Endothelial cell (in vitro differentiated cells): ENCODE data around the gene METTL24. TPM values are rescaled to one million over a fixed set of nuclear protein-coding genes. Genes with fewer than 3 reads are reported as not detected.

Experiments
- DNase-seq: peaks from one replicate; pipeline ENCODE4 v3.0.0; 2021; ENCODE audit warnings: low spot score
- H3K27ac Mint-ChIP-seq: one replicate; pipeline ENCODE4 v1.8.0; 2021; ENCODE audit warnings: mixed read lengths, inconsistent platforms; ENCODE audit not compliant: unreplicated experiment
- H3K27me3 Mint-ChIP-seq: one replicate; pipeline ENCODE4 v1.8.0; 2021; ENCODE audit warnings: mild to moderate bottlenecking, moderate library complexity, mixed read lengths, inconsistent platforms; ENCODE audit not compliant: unreplicated experiment
- H3K36me3 Mint-ChIP-seq: one replicate; pipeline ENCODE4 v1.8.0; 2021; ENCODE audit warnings: mild to moderate bottlenecking, low read depth, mixed read lengths, inconsistent platforms; ENCODE audit not compliant: unreplicated experiment
- H3K4me1 Mint-ChIP-seq: one replicate; pipeline ENCODE4 v1.8.0; 2021; ENCODE audit warnings: mild to moderate bottlenecking, mixed read lengths, inconsistent platforms; ENCODE audit not compliant: unreplicated experiment
- H3K4me3 Mint-ChIP-seq: one replicate; pipeline ENCODE4 v1.8.0; 2021; ENCODE audit warnings: mild to moderate bottlenecking, mixed read lengths, inconsistent platforms; ENCODE audit not compliant: unreplicated experiment
- H3K9me3 Mint-ChIP-seq: one replicate; pipeline ENCODE4 v1.8.0; 2021; ENCODE audit warnings: mixed read lengths, inconsistent platforms; ENCODE audit not compliant: unreplicated experiment
- CTCF ChIP-seq: fragments of 200-600 bp; sonication (generic); IDR thresholded peaks from one replicate; pipeline ENCODE4 v1.5.0; 2021; ENCODE audit warnings: antibody characterized with exemption; ENCODE audit not compliant: unreplicated experiment
- total RNA-seq: library from RNA; stranded (reverse); fragmentation: NEBNext Ultra II Directional; extraction: Animal tissue kit (Norgen Biotek cat#: 25700); gene quantifications from one replicate; pipeline ENCODE4 v1.2.1, GENCODE V29; 2021; ENCODE audit not compliant: unreplicated experiment

The METTL24 gene
- total RNA-seq, 1 donor from 2014 or later: 6.5 TPM

DNA sequence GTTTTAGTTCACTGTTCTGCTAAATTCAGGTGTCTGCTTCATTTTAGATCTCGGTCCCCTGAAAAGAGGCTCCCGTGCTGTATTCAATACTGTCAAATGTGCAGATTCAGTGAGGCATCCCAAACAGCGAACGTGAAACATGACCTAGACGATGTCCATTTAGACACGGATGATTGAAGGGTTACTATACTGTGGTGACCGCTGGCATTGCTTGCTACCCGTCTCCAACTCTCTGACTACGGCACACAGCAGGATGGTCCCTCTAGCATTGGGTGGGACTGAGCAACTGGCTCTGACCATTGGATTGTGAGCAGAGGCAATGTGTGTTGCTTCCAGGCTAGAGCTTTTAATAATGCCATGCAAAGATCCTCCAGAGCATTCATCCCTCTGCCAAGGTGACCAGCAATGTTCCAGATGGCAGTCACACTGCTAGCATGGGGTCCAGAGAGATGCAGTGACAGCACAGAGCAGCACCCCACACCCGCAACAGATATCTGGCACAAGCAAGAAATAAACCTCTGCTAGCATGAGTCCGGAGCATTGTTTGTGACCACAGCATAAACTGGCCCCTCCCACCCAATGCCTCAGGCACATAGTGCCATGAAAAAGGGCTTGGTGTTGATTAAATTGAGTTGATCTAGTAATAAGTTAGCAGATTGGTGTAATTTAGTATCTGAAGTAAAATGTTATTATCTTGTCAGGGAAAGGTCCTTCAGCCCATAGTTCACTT, 9.0 kb downstream of the METTL24 start:
- H3K36me3 Mint-ChIP-seq: no peaks in the 10 kb centered on the region
- no peaks in the 10 kb centered on the region for H3K27me3 Mint-ChIP-seq
- no peak overlapping the region for H3K4me3 Mint-ChIP-seq
- H3K27ac Mint-ChIP-seq: no peak overlapping the region
- no peak for TF ChIP-seq CTCF
- H3K4me1 Mint-ChIP-seq: peaks cover 13% of the 10 kb centered on the region
- H3K9me3 Mint-ChIP-seq: no peaks in the 10 kb centered on the region
- DNase-seq: no peak

DNA sequence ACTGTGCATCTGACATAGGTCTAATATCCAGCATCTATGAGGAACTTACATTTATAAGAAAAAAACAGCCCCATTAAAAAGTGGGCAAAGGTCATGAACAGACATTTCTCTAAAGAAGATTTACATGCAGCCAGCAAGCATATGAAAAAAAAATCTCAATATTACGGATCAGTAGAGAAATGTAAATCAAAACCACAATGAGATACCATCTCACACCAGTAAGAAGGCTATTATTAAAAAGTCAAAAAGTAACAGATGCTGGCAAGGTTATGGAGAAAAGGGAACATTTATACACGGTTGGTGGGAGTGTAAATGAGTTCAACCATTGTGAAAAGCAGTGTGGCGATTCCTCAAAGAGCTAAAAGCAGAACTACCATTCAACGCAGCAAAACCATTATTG, 13.1 kb downstream of the METTL24 start:
- Mint-ChIP-seq H3K4me3 (no peak overlapping the region), H3K27ac (no peak overlapping the region), H3K4me1 (peaks cover 7% of the 10 kb centered on the region), H3K9me3 (no peaks in the 10 kb centered on the region), H3K36me3 (no peaks in the 10 kb centered on the region), H3K27me3 (no peaks in the 10 kb centered on the region)
- DNase-seq: no peak
- TF ChIP-seq CTCF: no peak

GRCh38 chr6:110342759-110343158, 15.4 kb downstream of the METTL24 start:
- no peak for TF ChIP-seq CTCF
- H3K27me3 Mint-ChIP-seq: no peaks in the 10 kb centered on the region
- H3K4me3 Mint-ChIP-seq: no peak overlapping the region
- no peaks in the 10 kb centered on the region for H3K9me3 Mint-ChIP-seq
- DNase-seq: no peak
- H3K4me1 Mint-ChIP-seq: peaks cover 7% of the 10 kb centered on the region
- no peak overlapping the region for H3K27ac Mint-ChIP-seq
- H3K36me3 Mint-ChIP-seq: no peaks in the 10 kb centered on the region

DNA sequence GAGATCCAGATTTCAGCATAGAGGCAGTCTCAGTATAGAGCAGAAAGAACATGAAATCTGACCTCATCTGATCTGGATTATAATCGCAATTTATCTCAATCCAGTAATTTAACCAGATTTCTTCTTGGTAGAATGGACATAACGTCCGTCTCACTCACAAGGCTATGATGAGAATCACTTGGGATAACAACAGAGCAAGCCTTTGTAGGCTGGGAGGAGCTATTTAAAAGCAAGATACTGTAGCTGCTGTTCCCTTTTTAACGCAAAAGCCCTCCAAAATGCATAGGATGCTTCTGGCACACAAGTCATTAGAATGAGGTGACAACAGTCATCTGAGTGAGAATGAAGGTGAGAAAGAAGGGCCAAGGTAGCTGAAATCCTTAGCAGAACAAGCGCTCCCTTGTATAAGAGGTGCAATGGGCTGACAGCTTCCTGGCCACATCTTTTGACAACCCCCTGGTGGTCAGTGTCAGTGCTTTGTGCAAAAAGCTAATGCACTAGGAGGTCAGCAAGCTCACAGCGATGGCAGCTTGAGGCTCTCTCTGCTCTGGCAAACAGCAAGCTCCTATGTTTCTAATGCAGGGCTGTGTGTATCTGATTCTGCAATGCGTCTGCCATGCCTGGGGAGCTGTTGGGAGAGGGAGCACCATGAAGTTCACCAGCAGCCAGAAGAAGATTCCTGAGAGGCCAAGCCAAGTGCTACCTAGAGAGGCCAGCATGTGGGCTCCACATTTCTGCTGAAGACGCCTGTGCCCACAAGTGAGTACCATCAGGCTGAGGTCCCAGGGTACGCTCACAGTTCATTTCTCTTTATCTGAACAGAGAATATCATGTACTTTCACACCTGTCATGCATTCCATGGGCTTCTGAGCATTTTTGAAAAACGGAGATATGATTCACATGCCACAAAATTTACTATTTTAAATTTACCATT, 16.2 kb downstream of the METTL24 start:
- Mint-ChIP-seq H3K4me1 (peaks cover 12% of the 10 kb centered on the region), H3K9me3 (no peaks in the 10 kb centered on the region), H3K27me3 (no peaks in the 10 kb centered on the region), H3K36me3 (no peaks in the 10 kb centered on the region), H3K4me3 (no peak overlapping the region), H3K27ac (no peak overlapping the region)
- peak; percentile 53 for DNase-seq
- TF ChIP-seq CTCF: peak; percentile 69

DNA sequence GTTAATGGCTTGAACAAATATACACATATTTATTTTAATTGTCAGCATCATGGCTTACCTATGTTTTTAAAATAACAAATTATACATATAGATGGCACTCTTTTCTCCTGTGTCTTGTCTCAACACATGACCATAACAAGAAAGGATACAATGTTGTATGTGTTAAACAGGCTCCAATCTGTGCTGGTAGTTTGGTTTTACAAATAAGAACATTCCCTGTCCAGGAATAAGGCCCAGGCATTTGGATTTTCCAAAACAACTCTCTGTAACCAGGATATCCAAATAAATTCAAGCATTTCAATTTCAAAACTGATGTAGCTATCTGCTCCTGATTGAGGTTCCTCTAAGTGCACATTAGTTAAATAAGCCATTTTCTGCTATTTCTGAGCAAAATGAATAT, 17.1 kb downstream of the METTL24 start:
- no peaks in the 10 kb centered on the region for H3K27me3 Mint-ChIP-seq
- DNase-seq: no peak
- TF ChIP-seq CTCF: no peak
- no peaks in the 10 kb centered on the region for H3K36me3 Mint-ChIP-seq
- no peak overlapping the region for H3K27ac Mint-ChIP-seq
- H3K9me3 Mint-ChIP-seq: no peaks in the 10 kb centered on the region
- H3K4me3 Mint-ChIP-seq: no peak overlapping the region
- H3K4me1 Mint-ChIP-seq: peaks cover 12% of the 10 kb centered on the region
